GM12865 (cell line): ENCODE measurements around the gene FAM120AOS.
"Not testable (repeated sequence)": the region's sequence is repeated elsewhere in the genome, so short reads cannot be mapped to it uniquely, and the experiment has no call there.

Experiments
- DNase-seq: peaks from one replicate; pipeline ENCODE4 v3.0.0; 2010; ENCODE audit warnings: low read depth
- H3K4me3 ChIP-seq: 2 replicates; pipeline ENCODE4 v1.5.1; 2011; ENCODE audit warnings: mild to moderate bottlenecking, low read depth, low read length, control low read depth
- TF ChIP-seq, protein P1 (sequence below): IDR thresholded peaks from 2 replicates; pipeline ENCODE4 v1.5.1; 2011; ENCODE audit warnings: low read length, control low read depth, low read depth, inconsistent platforms; ENCODE audit not compliant: insufficient read depth; ENCODE audit errors: missing control alignments

FAM120AOS gene

DNA sequence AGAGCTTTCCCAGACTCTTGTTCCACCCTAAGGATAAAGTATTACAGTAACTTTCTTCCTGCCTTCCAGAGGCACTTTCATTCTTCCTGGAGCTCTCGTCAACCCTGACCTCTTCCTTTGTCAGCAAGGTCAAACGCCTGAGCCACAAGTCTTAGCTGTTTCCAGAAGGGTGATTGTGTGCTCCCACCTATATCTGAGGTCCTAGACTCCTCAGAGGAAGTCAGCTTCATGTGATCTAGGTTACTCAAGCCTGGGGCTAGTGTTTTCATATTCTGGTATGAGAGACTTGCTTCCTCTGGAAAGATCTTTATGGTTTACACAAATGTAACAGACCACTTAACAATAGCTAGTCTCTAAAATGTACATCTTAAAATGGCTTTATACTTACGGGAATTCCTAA, 7.3 kb downstream of the FAM120AOS start:
- DNase-seq, result no peak
- no peak overlapping the region for H3K4me3 ChIP-seq
- TF ChIP-seq, protein P1, sequence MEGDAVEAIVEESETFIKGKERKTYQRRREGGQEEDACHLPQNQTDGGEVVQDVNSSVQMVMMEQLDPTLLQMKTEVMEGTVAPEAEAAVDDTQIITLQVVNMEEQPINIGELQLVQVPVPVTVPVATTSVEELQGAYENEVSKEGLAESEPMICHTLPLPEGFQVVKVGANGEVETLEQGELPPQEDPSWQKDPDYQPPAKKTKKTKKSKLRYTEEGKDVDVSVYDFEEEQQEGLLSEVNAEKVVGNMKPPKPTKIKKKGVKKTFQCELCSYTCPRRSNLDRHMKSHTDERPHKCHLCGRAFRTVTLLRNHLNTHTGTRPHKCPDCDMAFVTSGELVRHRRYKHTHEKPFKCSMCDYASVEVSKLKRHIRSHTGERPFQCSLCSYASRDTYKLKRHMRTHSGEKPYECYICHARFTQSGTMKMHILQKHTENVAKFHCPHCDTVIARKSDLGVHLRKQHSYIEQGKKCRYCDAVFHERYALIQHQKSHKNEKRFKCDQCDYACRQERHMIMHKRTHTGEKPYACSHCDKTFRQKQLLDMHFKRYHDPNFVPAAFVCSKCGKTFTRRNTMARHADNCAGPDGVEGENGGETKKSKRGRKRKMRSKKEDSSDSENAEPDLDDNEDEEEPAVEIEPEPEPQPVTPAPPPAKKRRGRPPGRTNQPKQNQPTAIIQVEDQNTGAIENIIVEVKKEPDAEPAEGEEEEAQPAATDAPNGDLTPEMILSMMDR, result no peak

DNA sequence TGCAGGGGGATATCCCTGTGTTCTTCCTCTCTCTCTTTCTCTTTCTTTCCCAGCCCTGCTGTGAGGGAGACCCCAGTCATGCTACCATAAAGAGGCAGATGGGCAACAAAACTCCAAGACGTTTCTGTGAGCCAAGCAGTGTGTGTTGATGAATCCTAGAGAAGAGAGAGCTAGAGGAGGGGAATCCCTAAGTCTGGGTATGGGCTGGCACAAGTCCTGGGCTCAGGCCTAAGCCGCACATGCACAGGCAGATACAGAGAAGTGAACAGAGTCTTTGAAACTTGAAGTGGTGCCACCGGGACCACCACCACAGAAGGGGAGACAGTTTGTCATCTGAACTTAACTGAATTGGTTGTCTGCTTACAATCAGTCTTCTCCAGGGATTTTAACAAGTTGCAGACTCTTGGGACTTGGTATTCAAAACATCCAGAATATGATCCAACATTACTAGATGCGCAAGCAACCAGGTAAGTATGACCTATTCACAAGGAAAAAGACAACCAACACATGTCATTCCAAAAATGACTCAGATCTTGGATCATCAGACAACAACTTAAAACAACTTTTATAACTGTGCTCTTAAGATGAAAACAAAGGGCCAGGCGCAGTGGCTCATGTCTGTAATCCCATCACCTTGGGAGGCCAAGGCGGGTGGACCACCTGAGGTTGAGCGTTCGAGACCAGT, 12.3 kb downstream of the FAM120AOS start:
- TF ChIP-seq, protein P1, result no peak
- DNase-seq, result no peak
- no peak overlapping the region for H3K4me3 ChIP-seq

DNA sequence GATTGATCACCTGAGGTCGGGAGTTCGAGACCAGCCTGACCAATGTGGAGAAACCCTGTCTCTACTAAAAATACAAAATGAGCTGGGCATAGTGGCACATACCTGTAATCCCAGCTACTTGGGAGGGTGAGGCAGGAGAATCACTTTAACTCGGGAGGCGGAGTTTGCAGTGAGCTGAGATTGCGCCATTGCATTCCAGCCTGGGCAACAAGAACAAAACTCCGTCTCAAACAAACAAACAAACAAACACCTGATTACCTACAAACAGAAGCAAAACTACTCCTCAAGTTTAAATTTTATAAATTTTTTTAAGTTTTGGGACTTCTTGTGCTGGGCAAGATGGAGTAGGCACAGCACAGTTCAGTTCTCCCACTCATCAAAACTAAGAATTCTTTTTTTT, 14.1 kb downstream of the FAM120AOS start:
- DNase-seq, H3K4me3 ChIP-seq: not testable (repeated sequence)

- H3K4me3 ChIP-seq, result no peak overlapping the region
- no peak for DNase-seq
- TF ChIP-seq, protein P1, result no peak
Observed at GRCh38 chr9:93437996-93438395, 15.4 kb downstream of the FAM120AOS start.

DNA sequence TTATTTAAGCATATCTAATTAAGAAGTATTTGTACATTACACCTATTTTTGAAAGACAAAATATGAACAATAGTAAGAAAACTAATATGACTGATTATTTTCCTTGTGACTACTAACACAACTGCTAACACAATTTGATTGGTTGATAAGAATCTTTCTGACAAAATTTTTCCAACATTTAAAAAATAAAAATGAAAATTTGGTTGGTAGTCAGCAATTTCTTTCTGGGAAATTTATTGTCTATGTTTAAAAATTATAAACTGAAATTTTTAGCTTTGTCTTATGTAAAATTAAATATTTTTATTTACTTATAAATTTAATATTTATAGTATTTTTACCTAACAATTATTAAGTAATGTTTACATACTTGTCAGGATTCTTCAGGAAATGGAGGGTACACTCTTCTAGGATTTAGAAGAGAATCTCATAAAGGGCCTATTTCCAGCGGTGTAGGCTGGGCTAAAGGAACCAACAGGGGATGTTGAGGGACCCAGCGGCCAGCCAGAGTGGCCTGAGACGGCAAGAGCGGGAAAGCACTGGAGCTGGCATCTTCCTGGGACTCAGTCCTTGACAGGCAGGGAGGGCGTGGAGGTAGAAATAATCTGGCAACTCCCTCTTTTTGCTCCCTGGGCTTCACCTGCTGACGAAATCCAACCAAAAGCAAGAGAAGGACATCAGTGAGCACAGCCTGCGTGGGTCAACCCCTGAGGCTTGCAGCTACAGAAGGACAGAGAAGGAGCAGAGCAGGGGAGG, 16.6 kb downstream of the FAM120AOS start:
- H3K4me3 ChIP-seq, result no peak overlapping the region
- TF ChIP-seq, protein P1, result no peak
- no peak for DNase-seq

- TF ChIP-seq, protein P1, result no peak
- H3K4me3 ChIP-seq, result no peak overlapping the region
- no peak for DNase-seq
Observed at GRCh38 chr9:93436218-93436617, 17.2 kb downstream of the FAM120AOS start.

DNA sequence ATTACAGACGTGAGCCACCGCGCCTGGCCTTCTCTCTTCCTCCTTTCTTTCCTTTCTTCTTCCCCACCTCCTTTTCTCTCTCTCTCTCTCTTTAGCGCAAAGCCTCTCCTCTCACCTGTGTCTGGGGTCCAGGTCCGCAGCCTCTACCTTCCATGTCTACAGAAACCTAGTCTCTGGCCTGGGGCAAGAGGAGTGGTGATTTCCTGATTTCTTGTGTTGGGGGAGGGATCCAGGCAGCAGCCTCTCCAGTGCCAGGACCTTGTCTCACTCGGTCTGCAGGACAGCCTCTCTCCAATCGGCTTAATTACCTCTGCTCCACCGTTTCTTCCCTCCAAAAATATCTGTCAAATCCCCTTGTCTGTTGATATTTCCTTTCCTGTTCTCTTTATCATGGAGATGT, 18.0 kb downstream of the FAM120AOS start:
- no peak overlapping the region for H3K4me3 ChIP-seq
- DNase-seq, result no peak
- TF ChIP-seq, protein P1, result no peak
